NCI-H187 (cell line): Measurements from ENCODE around the gene CRYBG1.

ENCODE experiments used
- DNase-seq, 2 experiments: peaks; one replicate each; lab custom pipeline; 2025; lab: John Stamatoyannopoulos, UW

The CRYBG1 gene

GRCh38 chr6:106525107-106525881 is 164.8 kb downstream of the CRYBG1 start:
- DNase-seq: no peak

- DNase-seq: no peak
Measured at GRCh38 chr6:106525882-106526275, 165.4 kb downstream of the CRYBG1 start.

- no peak for DNase-seq
Measured at GRCh38 chr6:106527117-106527516, 166.6 kb downstream of the CRYBG1 start.

GRCh38 chr6:106527979-106528378 is 167.5 kb downstream of the CRYBG1 start:
- no peak for DNase-seq

GRCh38 chr6:106528521-106528920 is 168.0 kb downstream of the CRYBG1 start:
- no peak for DNase-seq

DNA sequence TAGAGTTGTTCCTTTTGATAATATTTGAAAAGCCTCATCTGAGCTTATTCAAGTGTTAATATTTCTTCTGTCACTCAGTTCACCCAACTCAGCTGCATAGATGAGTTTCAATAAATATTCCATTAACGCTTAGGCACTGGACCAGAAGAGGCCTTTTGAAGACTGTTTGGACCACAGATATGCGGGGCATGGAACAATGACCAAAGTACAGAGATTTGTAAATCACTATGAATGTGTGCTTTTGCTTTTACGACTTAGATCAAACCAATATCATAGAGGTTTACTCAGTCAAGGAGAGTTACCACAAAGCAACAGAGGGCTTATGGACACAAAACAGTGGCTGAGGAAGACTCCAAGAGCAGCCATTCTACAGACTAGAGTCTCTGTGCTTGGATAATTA is 168.9 kb downstream of the CRYBG1 start:
- DNase-seq: no peak

DNA sequence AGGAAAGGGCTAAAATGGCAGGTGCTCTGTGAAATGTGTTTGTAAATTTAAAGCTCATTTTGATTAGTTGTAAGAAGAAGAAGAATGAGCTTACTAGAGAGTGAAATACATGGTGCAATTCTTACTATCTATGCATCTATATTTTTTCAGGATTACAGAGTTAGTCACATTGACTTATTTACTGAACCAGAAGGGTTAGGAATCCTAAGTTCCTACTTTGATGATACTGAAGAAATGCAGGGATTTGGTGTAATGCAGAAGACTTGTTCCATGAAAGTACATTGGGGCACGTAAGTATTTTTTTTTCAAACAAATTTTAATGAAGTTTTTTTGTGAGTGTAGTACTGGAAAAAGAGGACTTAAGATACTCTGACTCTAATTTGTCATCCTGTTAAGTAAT is 169.5 kb downstream of the CRYBG1 start:
- DNase-seq: no peak

GRCh38 chr6:106530502-106530901 is 170.0 kb downstream of the CRYBG1 start:
- no peak for DNase-seq

- DNase-seq: no peak
Measured at GRCh38 chr6:106533054-106533453, 172.5 kb downstream of the CRYBG1 start.

- no peak for DNase-seq
Measured at GRCh38 chr6:106534004-106534403, 173.5 kb downstream of the CRYBG1 start.

DNA sequence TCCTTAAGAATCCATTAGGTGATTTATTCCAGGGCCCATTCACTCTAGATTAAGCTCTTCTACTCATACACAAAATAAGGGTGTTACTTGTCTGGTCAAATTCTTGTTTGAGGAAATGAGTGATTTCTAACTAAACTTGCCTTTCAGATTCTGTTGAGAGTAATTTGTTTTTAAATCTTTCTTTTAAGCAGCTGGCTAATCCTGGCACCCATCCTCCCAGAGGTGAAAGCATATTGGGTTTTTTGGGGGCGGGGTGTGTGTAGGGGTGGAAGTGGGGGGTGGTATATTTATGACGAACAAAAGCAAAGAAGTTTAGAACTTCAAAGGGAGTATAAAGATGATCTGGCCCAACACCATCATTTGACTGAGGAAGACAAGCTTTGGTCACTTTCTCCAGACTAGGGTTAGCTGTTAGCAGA is 174.1 kb downstream of the CRYBG1 start:
- DNase-seq: no peak

GRCh38 chr6:106535012-106535411 is 174.5 kb downstream of the CRYBG1 start:
- no peak for DNase-seq

GRCh38 chr6:106536357-106536756 is 175.8 kb downstream of the CRYBG1 start:
- no peak for DNase-seq

DNA sequence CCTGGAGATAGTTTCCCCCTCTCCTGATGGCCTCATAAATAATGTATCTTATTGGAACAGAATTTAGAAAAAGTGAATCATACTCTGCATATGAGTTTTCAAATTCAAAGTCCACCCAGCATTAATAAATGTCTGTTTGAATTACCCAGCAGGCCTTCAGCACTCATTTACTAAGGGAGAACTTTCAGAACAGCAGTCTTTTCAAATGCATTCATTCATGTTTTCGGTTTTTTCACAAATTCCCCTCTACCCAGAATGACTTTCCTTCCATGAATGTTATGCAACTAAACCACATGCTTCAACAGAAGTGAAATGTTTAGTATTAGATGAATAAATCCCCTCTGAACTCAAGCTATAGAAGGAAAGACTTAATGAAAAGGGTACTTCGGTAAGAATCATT is 176.3 kb downstream of the CRYBG1 start:
- no peak for DNase-seq

DNA sequence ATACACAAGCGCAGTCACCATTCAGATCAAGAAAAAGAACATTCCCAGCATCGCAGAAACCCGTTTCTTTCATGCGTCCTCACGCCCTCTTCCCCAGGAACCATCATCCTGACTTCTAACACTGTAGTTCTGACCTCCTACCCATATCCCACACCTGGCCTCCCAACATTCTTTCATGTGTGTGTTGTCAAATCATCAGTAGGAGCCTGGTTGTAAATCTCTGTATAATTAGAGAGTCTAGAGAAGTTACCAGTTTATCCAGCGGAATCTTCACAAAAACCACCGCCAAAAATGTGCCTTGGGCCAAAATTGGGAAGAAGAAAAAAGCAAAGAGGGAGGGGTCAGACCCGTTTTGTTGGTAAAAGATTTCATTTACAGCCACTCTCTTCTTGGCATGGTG is 177.1 kb downstream of the CRYBG1 start:
- DNase-seq: no peak

DNA sequence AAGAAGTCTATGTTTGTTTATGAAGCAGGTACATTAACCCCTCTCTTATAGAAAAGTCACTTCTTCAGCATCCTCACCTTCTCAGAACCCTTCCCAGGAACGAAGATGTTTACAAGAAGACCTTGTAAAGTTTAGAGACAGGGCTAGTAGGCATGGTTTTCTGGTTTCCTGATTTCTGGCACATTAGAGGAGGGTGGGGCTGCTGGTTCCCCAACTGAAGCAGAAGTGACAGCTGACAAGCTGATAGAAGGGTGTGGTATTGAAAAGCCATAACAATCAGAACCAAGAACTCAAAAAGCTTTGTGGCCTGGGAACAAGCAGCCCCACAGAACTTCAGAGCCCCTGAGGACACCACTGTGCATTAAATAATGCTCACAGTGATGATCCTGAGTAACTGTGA is 177.6 kb downstream of the CRYBG1 start:
- no peak for DNase-seq

DNA sequence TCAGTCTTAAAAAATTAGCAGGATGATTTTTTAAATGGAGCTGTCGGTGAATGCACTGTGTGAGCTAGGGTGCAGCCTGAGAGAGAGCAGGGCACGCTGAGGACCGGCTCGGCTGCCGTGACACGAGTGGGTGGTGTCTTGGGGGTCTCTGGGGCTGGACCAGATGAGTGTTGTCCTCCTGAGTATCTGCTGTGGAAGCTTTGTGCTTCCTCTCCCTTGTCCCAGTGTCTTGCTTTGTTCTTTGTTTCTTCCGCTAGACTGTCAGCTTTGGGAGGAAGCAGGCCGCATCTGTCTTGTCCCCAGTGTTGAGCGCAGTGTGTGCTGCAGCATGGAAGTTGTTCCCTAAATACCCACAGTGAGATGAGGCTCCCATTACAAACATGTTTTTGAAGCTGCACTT is 179.4 kb downstream of the CRYBG1 start:
- DNase-seq: no peak

- no peak for DNase-seq
Measured at GRCh38 chr6:106540432-106540831, 179.9 kb downstream of the CRYBG1 start.

- no peak for DNase-seq
Measured at GRCh38 chr6:106540907-106541306, 180.4 kb downstream of the CRYBG1 start.

DNA sequence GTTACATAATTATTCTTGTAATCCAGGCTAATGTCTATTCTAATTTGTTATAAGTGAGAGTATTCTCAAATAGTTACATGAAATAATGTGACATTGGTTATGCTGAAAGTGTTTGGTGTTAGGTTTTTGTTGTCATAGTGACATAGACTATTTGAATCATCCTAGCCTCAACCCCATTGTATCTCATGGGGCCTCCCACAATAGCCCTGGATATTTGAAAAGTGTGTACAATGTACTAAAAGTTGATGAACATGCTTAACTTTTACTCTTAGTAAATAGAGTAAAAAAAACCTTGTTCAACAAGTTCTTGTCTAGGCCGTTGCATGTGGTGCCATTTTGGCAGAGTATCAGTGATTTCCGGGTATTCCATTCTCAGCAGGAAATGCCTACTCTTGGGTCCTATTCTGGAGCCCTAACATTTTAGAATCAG is 185.8 kb downstream of the CRYBG1 start:
- no peak for DNase-seq

DNA sequence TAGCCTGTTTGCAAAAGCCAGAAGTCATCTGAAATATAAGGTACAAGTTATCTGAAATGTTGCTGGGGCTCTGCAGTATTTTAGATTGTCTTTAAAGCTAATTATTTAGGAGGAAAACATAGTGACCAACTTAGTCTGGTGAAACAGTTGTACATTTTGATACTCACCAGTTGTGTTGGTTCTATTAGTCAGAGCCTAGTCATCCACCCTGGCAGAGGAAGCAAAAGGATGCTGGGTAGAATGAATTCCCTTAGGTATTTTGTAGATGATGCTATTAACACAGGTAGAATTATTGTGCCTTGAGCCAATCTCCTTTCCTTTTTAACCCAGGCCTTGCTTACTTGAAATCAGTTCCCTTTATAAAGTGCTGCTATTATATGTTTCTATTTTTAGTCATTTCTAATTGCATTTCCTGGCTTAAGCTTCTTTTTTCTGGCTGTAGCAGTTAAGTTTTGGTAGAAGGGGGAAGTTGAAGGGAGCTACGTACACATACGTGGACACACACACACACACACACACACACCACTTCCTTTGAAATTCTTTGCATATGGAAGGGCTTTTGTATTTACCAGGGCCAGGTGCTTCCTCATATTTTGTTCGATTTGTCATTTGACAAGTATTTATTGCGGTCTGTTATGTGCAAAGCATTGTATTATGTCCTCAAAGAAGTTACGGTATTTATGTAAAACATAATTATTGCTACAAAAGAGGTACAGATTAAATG is 186.3 kb downstream of the CRYBG1 start:
- DNase-seq: no peak

DNA sequence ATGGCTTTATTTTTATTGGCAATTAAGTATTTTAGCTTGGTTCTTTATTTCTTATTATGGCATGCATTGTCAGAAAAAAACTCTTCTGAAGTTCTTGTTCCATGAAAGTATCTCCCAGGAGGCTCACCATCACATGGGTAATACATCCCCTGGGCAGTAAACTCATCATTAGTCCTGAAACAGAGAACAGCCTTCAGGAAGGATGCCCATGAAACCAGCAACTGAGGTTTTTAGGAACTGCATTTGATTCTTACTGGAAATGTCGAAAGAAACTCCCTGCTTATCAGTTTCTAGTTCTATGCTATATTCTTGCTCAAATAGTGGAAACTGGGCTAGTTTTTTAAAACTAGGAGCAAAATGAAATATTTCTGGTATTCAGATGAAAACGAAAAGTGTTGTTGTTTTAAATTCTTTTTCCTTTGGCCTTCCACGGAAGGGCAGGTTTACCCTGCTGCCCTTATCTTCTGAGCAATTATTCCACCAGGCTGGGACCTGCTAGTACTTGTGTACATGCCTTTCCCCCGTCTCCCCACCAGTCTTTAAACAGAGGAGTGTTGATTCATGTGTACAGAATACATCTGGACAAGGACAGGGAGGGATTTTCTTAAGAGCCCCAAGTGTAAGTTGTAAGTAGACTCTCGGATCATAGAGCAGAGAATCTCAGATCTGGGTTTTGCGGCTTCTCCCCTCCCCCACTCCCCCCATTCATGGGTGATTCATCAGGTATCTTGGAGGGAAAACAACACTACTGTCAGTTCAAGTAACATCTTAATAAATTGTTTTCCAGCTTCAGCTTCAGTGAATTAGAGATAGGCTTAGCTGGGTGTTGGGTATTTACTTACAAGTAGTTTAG is 187.3 kb downstream of the CRYBG1 start:
- DNase-seq: no peak
